HFFc6 (cell line): ENCODE measurements around the gene GPR55. TPM values are rescaled to one million over a fixed set of nuclear protein-coding genes. Genes with fewer than 3 reads are reported as not detected.

Experiments
- DNase-seq: peaks from one replicate; pipeline ENCODE4 v3.0.0-alpha.2; 2018
- H3K27ac Mint-ChIP-seq: 2 replicates; pipeline ENCODE4 v1.8.0; 2020; ENCODE audit warnings: mild to moderate bottlenecking, mixed read lengths
- H3K27me3 Mint-ChIP-seq: 2 replicates; pipeline ENCODE4 v1.8.0; 2021; ENCODE audit warnings: mild to moderate bottlenecking, moderate library complexity, mixed read lengths; ENCODE audit not compliant: insufficient read depth
- H3K36me3 Mint-ChIP-seq: 2 replicates; pipeline ENCODE4 v1.8.0; 2021; ENCODE audit warnings: low read depth, mixed read lengths
- H3K4me1 Mint-ChIP-seq: 2 replicates; pipeline ENCODE4 v1.8.0; 2020; ENCODE audit warnings: low read depth, mixed read lengths
- H3K4me3 Mint-ChIP-seq: 2 replicates; pipeline ENCODE4 v1.8.0; 2020; ENCODE audit warnings: mild to moderate bottlenecking, moderate library complexity, mixed read lengths
- H3K9me3 Mint-ChIP-seq: 2 replicates; pipeline ENCODE4 v1.8.0; 2020; ENCODE audit warnings: mild to moderate bottlenecking, mixed read lengths
- CTCF ChIP-seq: fragments of 200-600 bp; sonication (generic); IDR thresholded peaks from 2 replicates; pipeline ENCODE4 v1.5.0; 2021; ENCODE audit warnings: antibody characterized with exemption, mild to moderate bottlenecking
- total RNA-seq, 6 experiments: library from RNA; stranded (reverse); fragmentation: NEBNext Ultra II Directional; extraction: Animal tissue kit (Norgen Biotek cat#: 25700); gene quantifications; 2 replicates in 1 of 6; 3 replicates in 5 of 6; pipeline ENCODE4 v1.2.3, GENCODE V29; 2021

GPR55 gene
- total RNA-seq, 6 experiments from 2014 or later = not detected

- no peak for DNase-seq
- Mint-ChIP-seq H3K27ac (peak overlapping the region; percentile 79), H3K4me3 (peak overlapping the region; percentile 58), H3K36me3 (no peaks in the 10 kb centered on the region), H3K9me3 (no peaks in the 10 kb centered on the region), H3K4me1 (peaks cover 18% of the 10 kb centered on the region), H3K27me3 (peaks cover 12% of the 10 kb centered on the region)
- TF ChIP-seq CTCF = no peak
These were observed 16.9 kb downstream of the GPR55 start for GRCh38 chr2:230908092-230908594.

- H3K4me3 Mint-ChIP-seq = no peak overlapping the region
- no peak for DNase-seq
- no peak overlapping the region for H3K27ac Mint-ChIP-seq
- peaks cover 13% of the 10 kb centered on the region for H3K27me3 Mint-ChIP-seq
- no peak for TF ChIP-seq CTCF
- H3K36me3 Mint-ChIP-seq = no peaks in the 10 kb centered on the region
- H3K4me1 Mint-ChIP-seq = peaks cover 18% of the 10 kb centered on the region
- H3K9me3 Mint-ChIP-seq = no peaks in the 10 kb centered on the region
These were observed 17.5 kb downstream of the GPR55 start for GRCh38 chr2:230907361-230908091.

DNA sequence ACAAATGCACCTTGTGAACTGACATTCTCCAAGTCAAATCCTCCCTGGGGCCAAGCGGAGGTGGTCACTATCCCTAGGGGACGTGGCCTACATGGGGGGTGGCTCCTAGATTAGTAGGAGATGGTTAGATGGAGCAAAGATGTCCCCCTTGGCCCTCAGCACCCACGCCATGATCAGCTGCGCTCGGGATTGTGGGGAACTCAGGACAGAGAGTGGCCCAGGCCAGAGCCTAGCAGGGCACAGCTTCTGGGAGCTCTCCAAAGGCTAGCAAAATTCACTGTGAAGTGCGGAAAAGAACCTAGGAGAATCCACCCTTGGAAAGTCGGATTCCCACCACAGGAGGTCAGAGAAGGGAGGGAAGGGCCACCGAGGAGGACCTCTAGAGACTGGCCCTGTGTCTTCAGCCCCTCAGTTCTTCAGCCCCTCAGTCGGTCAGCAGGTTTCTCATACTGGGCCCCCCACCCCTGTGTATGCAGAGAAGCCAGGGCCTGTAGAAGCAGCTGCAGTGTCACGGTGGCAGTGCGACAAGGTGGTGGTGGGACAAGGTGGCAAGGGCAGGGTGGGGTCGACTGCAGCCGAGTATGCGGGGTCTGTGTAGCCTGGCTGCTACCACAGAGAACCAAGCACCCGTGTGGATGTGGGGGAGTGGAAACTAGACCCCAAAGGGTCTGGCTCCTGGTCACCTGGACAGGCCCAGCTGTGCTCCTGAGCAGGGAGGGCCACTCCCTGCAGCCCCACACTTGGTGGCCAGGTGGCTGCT is 18.4 kb downstream of the GPR55 start:
- Mint-ChIP-seq H3K27me3 (peaks cover 13% of the 10 kb centered on the region), H3K9me3 (no peaks in the 10 kb centered on the region), H3K36me3 (no peaks in the 10 kb centered on the region), H3K4me1 (peaks cover 18% of the 10 kb centered on the region), H3K4me3 (no peak overlapping the region), H3K27ac (no peak overlapping the region)
- TF ChIP-seq CTCF = no peak
- DNase-seq = no peak

DNA sequence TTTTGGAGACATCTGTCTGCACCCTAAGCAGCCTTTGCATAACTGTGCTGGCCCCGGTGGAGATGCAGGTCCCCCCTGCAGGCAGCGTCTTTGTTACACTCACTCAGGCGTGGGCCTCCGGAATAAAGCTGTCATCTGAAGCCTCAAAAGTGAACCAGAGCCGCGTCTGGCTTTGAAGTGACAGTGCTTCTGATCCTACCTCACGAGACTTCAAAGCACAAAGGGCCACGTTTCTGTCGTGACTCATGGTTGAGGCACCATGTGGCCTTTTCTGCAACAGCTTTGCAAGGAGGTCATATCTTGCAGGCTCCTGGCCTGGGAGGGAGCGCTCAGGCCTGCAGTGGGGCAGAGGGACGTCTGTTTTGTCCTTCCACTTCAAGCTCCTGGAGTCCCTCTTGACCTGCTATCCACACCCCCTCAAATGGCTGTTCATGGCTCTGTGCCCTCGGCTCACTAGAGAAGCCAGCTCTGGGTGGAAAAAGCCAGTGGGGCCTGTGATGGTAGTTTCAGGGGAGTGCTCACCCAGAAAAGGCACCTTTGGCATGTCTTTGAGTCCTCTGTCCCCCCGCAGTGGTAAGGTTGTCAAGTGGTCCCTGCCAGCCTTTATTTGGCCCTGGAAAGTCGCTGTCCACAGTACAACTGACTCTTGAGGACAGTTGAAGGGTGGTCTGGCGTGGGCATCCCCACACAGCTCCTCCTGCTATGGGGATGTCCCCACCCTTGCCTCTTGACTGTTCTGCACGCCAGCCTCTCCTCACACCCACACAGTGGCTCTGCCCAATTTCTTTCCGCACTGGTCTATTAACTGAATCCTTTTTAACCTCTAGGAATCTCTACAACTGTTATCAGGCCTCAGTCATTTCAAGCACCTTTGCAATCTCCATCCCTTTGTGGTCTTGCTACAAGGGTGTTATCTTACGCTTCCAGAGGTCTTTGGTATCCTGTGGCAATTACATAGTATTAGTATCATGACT is 19.3 kb downstream of the GPR55 start:
- H3K9me3 Mint-ChIP-seq = no peaks in the 10 kb centered on the region
- no peaks in the 10 kb centered on the region for H3K36me3 Mint-ChIP-seq
- peaks cover 18% of the 10 kb centered on the region for H3K4me1 Mint-ChIP-seq
- H3K27ac Mint-ChIP-seq = no peak overlapping the region
- H3K4me3 Mint-ChIP-seq = no peak overlapping the region
- no peak for TF ChIP-seq CTCF
- DNase-seq = no peak
- peaks cover 11% of the 10 kb centered on the region for H3K27me3 Mint-ChIP-seq

- Mint-ChIP-seq H3K4me1 (peaks cover 18% of the 10 kb centered on the region), H3K27ac (no peak overlapping the region), H3K36me3 (no peaks in the 10 kb centered on the region), H3K4me3 (no peak overlapping the region), H3K9me3 (no peaks in the 10 kb centered on the region), H3K27me3 (peaks cover 12% of the 10 kb centered on the region)
- TF ChIP-seq CTCF = no peak
- DNase-seq = no peak
These were observed 20.1 kb downstream of the GPR55 start for GRCh38 chr2:230904856-230905447.
